HG02870 (cell line): ENCODE data around the gene LANCL1.
A peak's percentile ranks its signal among the peaks of the same experiment; 100 is the strongest.

Experiments used
- ATAC-seq: cut with Tn5 transposase; IDR thresholded peaks from one replicate; pipeline ENCODE4 v1.9.1; 2021; ENCODE audit warnings: mild to moderate bottlenecking, moderate library complexity; ENCODE audit not compliant: unreplicated experiment

Gene LANCL1

GRCh38 chr2:210476194-210477128 is at the start of gene LANCL1:
LANCL1 (minus strand) TSS chr2:210476759; CDS start chr2:210476396, 363 bp downstream.
- peak; percentile 100 for ATAC-seq

- ATAC-seq: no peak
Measured at GRCh38 chr2:210524533-210524932, 48.0 kb upstream of the LANCL1 start.

GRCh38 chr2:210523650-210524289 is 47.2 kb upstream of the LANCL1 start:
- no peak for ATAC-seq

- no peak for ATAC-seq
Measured at GRCh38 chr2:210522399-210522798, 45.8 kb upstream of the LANCL1 start.

- ATAC-seq: no peak
Measured at GRCh38 chr2:210519594-210519993, 43.0 kb upstream of the LANCL1 start.

- ATAC-seq: no peak
Measured at GRCh38 chr2:210517264-210517663, 40.7 kb upstream of the LANCL1 start.

- no peak for ATAC-seq
Measured at GRCh38 chr2:210515911-210516310, 39.4 kb upstream of the LANCL1 start.

GRCh38 chr2:210503725-210504191 is 27.2 kb upstream of the LANCL1 start:
- ATAC-seq: no peak

- ATAC-seq: peak; percentile 87
Measured at GRCh38 chr2:210503001-210503623, 26.6 kb upstream of the LANCL1 start.

GRCh38 chr2:210496512-210496911 is 20.0 kb upstream of the LANCL1 start:
- peak; percentile 61 for ATAC-seq

GRCh38 chr2:210493528-210493927 is 17.0 kb upstream of the LANCL1 start:
- ATAC-seq: no peak

GRCh38 chr2:210481601-210482175 is 5.1 kb upstream of the LANCL1 start:
- no peak for ATAC-seq

GRCh38 chr2:210480764-210481163 is 4.2 kb upstream of the LANCL1 start:
- ATAC-seq: no peak

- no peak for ATAC-seq
Measured at GRCh38 chr2:210480079-210480478, 3.5 kb upstream of the LANCL1 start.

GRCh38 chr2:210478661-210479060 is 2.1 kb upstream of the LANCL1 start:
- no peak for ATAC-seq

- no peak for ATAC-seq
Measured at GRCh38 chr2:210477496-210477895, 937 bp upstream of the LANCL1 start.

GRCh38 chr2:210475706-210476105 is 853 bp downstream of the LANCL1 start:
- no peak for ATAC-seq

GRCh38 chr2:210474776-210475175 is 1.8 kb downstream of the LANCL1 start:
- no peak for ATAC-seq

- ATAC-seq: peak; percentile 22
Measured at GRCh38 chr2:210461401-210461800, 15.2 kb downstream of the LANCL1 start.

GRCh38 chr2:210460322-210461227 is 16.0 kb downstream of the LANCL1 start:
- ATAC-seq: peak; percentile 65
